Hepatic stellate cell (primary cell): Measurements from ENCODE around the gene RNF212.

Source experiments
- DNase-seq: peaks from one replicate; pipeline ENCODE4 v3.0.0; 2011; ENCODE audit warnings: low spot score

The RNF212 gene

DNA sequence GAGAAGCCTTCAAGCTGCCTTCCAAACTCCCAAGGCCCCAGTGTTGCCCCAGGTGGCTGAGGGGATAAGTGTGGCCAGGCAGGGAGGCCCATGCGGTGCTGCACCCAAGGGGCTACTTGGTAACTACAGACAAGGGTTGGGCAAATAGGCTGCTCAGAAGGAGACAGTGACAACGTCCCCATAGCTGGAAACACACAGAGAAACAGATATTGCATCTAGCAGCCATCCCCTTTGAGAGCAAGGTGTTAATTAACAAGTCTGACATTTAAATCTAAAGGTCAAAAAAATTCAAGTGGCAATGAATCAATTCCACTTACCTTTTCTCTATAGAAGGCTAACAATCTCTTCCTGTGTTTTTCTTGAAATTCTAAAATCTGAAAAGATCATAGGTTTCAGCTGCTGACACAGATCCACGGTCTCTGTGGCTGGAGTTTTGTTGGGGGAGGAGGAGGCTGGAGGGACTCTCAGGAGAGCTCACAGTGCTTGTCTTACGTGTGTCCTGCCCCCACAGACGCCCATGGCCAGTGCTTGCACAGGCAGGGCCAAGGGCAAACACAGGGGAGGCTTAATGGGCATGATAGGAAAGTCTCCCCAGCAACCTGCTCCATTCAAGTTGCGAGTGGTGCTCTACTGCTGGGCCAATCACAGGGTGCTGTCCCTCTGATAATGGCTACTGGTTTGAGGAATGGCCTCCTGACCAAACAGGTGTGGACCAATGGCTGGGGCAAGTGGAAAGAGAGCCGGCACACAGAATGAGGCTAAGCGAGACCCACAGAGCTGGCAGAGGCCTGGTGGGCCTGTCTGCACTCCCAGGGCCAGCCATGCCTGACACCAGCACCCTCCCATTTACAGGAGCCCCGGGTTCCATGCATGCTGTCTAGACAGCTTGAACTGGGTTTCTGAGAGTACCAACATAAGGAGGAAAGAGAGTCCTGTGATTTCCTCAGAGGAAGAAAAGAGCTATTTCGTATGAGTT is 22.6 kb downstream of the RNF212 start:
- DNase-seq, result no peak

GRCh38 chr4:1090036-1090435 is 23.3 kb downstream of the RNF212 start:
- DNase-seq, result no peak

- DNase-seq, result no peak
Measured at GRCh38 chr4:1087371-1087770, 26.0 kb downstream of the RNF212 start.

GRCh38 chr4:1086011-1086410 is 27.4 kb downstream of the RNF212 start:
- no peak for DNase-seq

DNA sequence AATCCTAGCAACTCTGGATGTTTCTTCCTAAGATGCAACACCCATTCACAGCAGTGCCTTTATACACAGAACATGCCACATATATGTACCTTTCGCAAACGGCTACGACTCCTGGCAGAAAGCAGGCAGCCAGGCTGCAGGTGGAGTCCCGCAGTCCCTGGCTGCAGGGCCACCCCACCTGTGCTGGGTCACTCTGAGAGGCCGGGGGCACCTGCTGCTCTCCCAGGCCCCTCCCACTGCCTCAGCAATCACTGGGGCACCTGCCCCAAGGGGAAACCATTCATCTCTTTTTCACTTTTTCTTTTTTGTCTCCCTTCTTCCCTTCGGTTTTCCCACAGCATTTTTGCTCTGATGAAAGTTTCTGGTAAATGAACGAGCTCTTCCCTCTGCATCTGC is 28.0 kb downstream of the RNF212 start:
- DNase-seq, result no peak

GRCh38 chr4:1084796-1085403 is 28.5 kb downstream of the RNF212 start:
- DNase-seq, result no peak

GRCh38 chr4:1084394-1084793 is 29.0 kb downstream of the RNF212 start:
- no peak for DNase-seq

- peak; percentile 79 for DNase-seq
Measured at GRCh38 chr4:1082215-1083182, 30.9 kb downstream of the RNF212 start.

GRCh38 chr4:1081689-1082040 is 31.7 kb downstream of the RNF212 start:
- DNase-seq, result no peak

DNA sequence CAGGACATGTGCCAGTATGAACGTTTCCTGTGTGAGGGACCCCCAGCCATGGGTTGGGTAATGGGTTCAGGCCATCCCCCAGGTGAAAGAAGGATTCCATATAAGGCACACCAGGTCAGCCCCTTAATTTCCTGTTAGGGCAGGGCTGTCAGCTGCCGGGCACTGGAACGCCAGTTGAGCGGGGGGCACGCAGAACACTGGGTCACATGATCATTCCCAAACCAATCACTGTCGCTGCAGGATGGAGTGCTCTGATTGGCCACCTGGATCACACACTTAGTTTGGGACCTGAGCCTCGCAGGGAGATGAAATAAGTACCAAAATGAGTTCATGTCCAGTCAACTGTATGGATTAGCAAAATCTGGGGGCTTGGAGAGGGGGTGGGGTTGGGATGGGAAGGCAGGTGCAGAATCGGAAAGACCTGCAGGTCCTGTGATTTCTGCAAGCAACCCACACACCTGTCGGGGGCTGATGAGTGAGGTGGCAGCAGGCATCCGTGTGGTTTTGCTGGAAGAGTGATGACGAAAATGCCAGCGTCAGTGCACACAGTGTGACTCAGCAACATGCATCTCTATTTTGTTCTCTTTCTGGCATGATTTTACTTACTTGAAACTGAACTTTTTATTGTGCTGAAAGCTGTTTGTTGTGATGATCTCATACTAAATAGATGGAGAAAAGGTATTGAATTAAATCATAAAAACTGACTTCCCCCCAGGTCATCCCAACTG is 32.2 kb downstream of the RNF212 start:
- DNase-seq, result no peak

- DNase-seq, result no peak
Measured at GRCh38 chr4:1080432-1080831, 32.9 kb downstream of the RNF212 start.

- no peak for DNase-seq
Measured at GRCh38 chr4:1079711-1080265, 33.6 kb downstream of the RNF212 start.

DNA sequence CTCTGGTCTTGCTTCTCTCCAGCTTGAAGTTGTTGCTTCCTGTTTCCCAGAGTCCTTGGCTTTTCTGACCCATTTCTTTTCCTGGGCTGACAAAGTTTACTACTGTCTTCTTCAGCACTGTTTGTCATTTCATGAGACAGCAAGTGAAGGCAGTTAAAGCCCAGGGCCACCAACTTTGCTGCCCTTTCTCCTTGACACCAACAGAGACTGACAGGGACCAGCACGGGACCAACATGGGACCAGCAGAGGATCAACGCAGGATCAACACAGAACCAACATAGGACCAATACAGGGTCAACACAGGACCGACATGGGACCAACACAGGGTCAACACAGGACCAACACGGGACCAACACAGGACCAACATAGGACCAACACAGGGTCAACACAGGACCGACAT is 34.9 kb downstream of the RNF212 start:
- DNase-seq, result no peak

- DNase-seq, result no peak
Measured at GRCh38 chr4:1077711-1078477, 35.5 kb downstream of the RNF212 start.

GRCh38 chr4:1075809-1076699 is 37.3 kb downstream of the RNF212 start:
- DNase-seq, result no peak

DNA sequence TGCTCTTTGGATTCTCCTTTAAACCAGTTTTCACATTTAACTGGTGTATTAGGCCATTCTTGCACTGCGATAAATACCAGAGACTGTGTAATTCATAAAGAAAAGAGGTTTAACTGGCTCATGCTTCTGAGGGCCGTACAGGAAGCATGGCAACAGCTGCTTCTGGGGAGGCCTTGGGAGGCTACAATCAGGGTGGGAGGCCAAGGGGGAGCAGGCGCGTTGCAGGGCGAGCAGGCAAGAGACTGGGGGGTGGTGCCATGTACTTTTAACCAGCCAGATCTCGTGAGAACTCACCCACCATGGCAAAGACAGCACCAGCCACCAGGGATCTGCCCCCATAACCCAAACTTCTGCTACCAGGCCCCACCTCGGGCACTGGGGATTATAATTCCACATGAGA is 38.1 kb downstream of the RNF212 start:
- no peak for DNase-seq

- no peak for DNase-seq
Measured at GRCh38 chr4:1074077-1074476, 39.3 kb downstream of the RNF212 start.

DNA sequence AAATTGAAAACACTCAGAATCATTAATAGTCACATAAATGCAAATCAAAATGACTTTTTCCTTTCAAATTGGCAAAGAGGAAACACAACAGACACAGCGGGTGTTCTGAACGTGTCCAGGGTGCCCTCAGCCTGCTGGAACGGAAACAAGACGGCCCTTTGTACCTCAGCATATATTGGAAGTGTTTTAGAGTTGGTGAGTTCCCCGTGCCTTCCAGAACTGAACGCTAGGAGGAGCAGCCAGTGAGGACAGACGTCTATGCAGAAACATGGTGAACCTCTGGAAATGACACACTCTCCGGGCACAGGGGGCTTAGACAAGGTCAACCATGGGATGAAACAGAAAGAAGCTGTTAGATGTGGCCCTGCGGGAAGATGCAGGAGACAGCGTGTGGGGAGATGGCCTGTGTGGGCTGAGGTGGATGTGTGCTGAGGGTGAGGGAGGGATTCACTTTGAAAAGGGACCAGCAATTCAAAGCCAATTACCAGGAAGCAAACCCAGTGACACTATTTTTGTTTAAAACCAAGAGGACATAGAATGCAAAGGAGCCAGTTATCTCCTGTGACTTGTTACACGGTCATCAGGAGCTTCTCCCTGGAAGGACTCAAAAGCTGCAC is 40.4 kb downstream of the RNF212 start:
- DNase-seq, result peak; percentile 80

GRCh38 chr4:1069394-1069793 is 44.0 kb downstream of the RNF212 start:
- DNase-seq, result no peak
